Activated T-cell treated with anti-CD3 and anti-CD28 coated beads for 4 hours (primary cell): ENCODE results near the gene MAP3K5.
"Not testable (repeated sequence)": the region's sequence is repeated elsewhere in the genome, so short reads cannot be mapped to it uniquely, and the experiment has no call there.

Source experiments
- DNase-seq: peaks from one replicate; pipeline ENCODE4 v3.0.0-alpha.2; 2020

Gene MAP3K5

DNA sequence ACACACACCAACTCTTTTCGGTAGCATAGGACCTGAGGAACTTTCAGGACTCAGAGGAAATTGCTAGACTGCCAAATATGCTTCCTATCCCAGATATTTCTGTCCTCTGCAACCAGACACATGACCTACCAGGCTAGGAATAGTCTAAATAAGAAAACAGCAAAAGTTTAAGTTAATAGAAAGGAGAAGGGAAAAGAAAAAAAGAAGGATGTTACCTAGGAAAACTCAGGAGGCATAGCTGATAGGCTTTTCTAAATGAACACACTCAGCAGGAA is 74.6 kb downstream of the MAP3K5 start:
- no peak for DNase-seq

DNA sequence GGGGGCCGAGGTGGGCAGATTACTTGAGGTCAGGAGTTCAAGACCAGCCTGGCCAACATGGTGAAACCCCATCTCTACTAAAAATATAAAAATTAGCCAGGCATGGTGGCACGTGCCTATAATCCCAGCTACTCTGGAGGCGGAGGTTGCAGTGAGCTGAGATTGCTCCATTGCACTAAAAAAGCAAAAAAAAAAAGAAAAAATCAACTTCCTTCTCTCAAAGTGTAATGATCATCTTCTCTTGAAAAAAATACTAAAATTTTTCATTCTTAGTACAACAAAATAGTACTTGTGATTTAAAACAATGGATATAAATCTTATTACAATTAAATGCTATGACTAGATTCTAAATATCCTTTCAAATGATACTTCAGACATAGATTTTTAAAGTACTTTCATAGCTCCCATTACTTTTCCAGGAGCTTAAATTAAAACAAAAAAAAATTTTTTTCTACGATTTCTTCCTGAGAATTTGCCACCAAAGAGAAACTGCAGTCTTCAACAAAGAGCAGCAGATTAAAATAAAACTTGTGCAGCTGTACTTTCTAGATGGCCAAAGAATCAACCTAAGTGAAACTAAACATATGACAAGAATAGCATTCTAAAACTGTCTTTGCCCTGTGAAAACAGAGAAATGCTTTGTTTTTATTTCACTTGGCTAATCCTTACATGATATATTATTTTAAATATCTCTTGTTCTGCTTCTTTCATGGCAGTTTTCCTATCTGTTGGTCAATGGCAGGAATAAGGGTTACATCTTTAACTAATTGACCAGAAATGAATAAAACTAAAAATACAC is 75.2 kb downstream of the MAP3K5 start:
- DNase-seq, result no peak

DNA sequence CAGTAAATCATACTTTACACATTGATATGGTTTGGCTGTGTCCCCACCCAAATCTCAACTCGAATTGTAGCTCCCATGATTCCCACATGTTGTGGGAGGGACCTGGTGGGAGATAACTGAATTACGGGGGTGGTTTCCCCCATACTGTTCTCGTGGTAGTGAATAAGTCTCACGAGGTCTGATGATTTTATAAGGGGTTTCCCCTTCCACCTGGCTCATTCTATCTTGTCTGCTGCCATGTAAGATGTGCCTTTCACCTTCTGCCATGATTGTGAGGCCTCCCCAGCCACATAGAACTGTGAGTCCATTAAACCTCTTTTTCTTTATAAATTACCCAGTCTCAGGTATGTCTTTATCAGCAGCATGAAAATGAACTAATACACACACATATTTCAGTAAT is 79.6 kb downstream of the MAP3K5 start:
- not testable (repeated sequence) for DNase-seq

DNA sequence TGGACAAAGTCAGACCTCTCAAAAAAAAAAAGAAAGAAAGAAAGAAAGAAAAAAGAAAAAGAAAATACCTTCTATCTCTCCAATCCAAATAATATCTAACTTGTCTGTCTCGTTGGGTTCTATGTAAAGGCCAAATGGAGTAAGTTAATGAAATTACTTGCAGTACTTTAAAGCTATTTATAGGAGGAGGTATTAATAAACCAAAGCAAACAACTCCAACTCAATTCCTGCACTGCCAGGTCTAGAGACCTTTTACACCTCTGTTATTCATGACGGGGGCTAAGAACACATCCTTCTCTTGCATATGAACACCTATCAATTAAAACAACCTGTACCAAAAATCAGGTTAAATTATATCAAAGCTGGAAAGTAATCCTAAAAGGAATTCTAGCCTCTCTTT is 80.6 kb downstream of the MAP3K5 start:
- no peak for DNase-seq

DNA sequence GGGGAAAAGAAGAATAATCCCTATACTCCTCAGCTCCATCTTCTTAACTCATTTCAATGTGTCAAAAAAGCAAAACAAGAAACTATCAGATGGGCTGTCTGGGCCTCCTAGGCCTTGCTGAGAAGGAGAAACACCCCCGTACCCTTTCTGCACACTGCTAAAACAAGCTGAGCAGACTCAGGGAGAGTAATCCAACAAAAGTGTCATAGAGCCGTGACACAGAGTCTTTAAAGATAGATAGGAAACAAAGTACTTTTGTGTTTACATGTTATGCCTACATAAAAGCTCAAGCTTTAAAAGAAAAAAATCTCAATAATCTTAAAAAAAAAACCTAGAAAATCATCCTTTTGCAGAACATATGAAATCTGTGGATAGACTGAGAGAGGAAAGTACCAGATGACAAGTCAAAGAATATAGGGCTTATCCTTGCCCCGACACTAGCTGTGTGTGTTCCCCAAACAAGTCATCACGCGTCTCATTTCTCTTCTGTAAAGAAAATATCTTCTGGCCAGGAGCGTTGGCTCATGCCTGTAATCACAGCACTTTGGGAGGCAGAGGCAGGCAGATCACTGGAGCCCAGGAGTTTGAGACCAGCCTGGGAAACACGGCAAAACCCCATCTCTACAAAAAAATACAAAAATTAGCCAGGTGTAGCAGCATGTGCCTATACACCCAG is 81.3 kb downstream of the MAP3K5 start:
- no peak for DNase-seq

GRCh38 chr6:136709429-136709828 is 82.8 kb downstream of the MAP3K5 start:
- no peak for DNase-seq

DNA sequence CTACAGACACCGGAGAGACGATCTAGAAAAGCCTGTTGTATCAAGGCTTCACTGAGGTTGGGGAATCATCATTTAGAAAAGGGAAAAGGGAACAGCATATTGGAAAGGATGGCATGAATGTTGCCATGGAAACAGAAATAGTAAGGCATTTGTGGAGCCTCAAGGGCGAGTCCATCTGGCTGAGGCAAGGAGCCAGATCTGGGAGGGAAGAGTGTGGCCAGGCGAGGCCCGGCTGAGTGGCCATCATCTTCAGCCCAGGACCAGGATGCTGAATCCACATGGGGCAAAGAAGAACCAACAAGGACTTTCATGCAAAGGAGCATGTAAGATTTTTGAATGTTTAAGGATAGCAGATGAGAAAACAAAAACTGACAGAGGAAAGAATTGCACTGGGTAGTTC is 85.8 kb downstream of the MAP3K5 start:
- no peak for DNase-seq

GRCh38 chr6:136703331-136703865 is 88.9 kb downstream of the MAP3K5 start:
- no peak for DNase-seq

DNA sequence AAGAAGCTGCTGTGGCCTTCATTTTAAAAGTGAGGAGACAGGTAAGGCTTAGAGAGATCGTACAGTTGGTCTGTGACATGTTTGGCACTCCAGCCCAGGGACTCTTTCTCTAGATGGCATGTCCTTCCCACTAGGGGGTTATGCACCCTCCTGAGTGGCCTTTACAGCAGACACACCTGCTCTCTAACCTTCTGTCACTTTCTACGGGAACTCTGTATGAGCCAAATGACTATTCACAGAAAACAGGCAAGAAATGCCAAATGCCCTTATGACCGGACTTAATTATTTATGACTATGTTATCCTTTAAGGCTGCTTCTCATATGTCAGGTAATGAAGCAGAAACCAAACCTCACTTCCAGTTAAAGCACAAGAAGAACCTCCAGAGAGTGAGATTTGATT is 91.2 kb downstream of the MAP3K5 start:
- DNase-seq, result no peak

DNA sequence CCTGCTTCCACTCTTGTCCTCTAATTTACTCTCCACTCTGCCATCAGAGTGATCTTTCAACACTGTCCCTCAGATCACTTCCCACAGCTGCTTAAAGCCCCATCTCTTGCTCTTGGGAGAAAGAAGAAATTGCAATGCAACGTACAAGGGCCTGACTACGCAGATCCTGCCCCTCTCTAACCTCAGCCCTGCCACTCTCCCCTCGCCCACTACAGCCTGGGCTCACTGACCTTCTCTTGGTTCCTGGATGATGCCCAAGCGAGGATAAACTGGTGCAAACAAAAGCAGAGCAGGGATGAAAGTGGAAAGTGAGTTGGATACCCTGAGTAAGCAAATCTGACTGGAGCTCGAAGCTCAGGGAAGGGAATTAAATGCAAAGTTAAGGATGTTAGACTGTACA is 92.9 kb downstream of the MAP3K5 start:
- DNase-seq, result no peak

GRCh38 chr6:136696783-136697364 is 95.4 kb downstream of the MAP3K5 start:
- no peak for DNase-seq

DNA sequence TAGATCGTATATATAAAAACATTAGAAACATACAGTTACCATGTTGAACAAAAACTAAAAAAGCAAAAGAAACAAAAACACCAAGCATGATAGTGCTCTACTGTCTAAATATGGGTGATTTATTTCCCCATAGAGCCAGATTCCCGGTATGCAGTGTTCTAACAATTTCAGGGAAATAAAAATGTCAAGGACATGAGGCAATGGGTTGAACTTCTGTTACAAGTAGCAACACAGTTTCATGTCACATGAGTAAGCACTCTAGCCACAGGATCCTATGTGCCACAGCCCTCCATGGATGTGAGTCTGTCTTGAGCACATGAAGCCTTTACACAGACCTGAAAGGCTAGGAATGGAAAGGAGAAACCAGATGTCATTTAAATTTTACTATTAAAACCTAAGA is 96.0 kb downstream of the MAP3K5 start:
- no peak for DNase-seq

DNA sequence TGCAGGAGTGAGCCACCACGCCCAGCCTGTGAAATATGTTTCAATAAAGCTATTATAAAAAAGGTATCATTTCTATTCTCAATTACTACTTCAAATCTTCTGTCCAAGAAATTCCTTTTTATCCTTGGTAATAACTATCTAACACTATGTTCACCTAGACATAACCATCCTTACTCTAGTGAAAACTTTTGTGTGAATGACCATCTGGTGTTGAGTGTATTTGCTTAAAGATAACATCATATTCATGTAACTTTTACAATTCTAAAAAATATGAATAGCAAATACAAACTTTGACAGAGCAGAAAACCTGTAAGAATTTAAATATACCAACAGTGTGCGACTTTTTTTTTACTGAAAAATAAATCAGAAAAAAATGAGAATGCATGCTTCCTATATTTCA is 96.9 kb downstream of the MAP3K5 start:
- DNase-seq, result no peak

DNA sequence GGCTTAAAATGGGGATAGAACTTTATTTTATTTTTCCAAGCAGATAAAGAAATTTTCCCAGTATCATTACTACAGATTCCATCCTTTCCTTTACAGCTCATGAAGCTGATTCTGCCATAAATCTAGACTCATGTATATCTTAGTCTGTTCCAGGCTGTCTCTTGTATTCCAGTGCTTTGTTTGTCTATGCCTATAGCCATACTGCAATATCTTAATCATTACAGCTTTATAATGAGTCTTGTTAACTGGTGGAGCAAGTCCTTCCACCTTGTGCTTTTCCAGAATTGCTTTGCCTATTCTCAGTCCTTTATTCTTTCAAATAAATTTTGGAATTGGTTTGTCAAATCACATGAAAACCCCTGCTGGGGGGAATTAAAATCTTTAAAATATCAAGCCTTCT is 99.2 kb downstream of the MAP3K5 start:
- DNase-seq, result no peak

- not testable (repeated sequence) for DNase-seq
Observed at GRCh38 chr6:136687894-136688293, 104.4 kb downstream of the MAP3K5 start.

GRCh38 chr6:136685540-136686108 is 106.7 kb downstream of the MAP3K5 start:
- DNase-seq, result no peak

GRCh38 chr6:136684466-136684865 is 107.8 kb downstream of the MAP3K5 start:
- DNase-seq, result no peak

- DNase-seq, result no peak
Observed at GRCh38 chr6:136683209-136683941, 108.9 kb downstream of the MAP3K5 start.

DNA sequence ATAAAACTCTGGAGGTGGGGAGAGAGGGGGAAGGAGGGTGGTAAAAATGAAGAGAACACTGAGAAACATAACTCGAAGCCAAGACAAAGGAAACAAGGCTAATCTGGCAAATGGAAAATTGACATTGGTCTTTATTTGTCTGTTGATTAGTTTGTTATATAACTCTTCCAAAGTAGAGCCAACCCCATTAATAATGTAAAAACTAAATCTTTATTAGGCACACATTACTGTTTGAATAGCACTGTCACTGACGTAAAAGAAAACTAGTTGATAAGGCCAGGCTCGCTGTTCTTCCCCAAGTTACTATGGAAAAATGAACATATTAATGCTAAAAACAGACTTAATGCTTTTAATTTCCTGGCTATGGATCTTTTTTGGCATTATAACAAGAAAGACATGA is 110.0 kb downstream of the MAP3K5 start:
- DNase-seq, result no peak

- DNase-seq, result no peak
Observed at GRCh38 chr6:136677822-136678221, 114.5 kb downstream of the MAP3K5 start.

GRCh38 chr6:136677344-136677743 is 114.9 kb downstream of the MAP3K5 start:
- no peak for DNase-seq

DNA sequence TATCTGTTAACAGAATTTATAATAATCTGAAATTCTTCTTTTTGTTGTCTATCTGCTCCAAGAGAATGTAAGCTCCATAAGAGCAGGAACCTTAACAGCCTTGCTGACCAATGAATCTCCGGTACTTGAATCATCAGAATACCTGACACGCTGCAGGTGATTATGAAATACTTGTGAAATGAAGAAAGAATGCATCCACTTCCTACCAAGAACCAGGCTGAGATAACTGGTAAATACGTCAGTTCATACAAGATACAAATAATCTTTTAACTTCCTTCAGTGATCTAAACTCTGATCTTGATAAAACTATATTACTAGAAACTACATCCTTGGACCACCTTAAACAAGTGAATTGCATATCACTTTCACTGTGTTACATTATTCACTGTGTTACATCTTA is 116.2 kb downstream of the MAP3K5 start:
- no peak for DNase-seq

DNA sequence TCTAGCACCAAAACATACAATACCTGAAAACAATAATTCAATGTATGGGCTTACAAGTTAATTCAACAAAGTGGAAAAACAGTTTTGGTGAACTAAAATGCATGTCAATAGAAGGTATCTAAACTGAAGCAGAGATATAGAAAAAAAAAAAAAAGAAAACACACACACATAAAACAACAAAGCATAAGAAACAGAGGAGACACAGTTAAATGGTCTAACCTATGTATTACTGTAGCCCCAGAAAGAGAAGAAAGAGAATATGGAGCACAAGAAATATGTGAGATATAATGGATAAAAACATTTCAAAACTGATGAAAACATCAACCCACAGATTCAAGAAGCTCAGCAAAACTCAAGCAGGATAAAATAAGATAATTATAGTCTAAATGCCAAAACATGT is 118.7 kb downstream of the MAP3K5 start:
- DNase-seq, result no peak
